GM03348 (cell line): ENCODE data around the gene IL13RA1.
"Not testable (repeated sequence)": the region's sequence is repeated elsewhere in the genome, so short reads cannot be mapped to it uniquely, and the experiment has no call there.

Experiments
- DNase-seq: peaks from one replicate; pipeline ENCODE4 v3.0.0; 2012; ENCODE audit warnings: low spot score

The IL13RA1 gene

DNA sequence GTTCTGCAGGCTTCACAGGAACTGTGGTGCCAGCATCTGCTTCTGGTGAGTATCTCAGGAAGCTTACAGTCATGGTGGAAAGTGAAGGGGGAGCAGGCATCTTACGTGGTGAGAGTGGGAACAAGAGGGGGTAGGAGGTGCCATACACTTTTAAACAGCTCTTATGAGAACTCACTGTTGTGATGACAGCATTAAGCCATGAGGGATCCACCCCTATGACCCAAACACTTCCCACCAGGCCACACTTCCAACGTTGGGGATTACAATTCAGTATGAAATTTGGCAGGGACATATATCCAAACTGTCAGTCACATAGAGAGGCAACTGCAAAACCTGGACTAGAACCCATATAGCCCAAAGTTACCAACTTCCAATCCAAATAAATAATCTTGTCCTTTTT, 53.1 kb downstream of the IL13RA1 start:
- DNase-seq: no peak

DNA sequence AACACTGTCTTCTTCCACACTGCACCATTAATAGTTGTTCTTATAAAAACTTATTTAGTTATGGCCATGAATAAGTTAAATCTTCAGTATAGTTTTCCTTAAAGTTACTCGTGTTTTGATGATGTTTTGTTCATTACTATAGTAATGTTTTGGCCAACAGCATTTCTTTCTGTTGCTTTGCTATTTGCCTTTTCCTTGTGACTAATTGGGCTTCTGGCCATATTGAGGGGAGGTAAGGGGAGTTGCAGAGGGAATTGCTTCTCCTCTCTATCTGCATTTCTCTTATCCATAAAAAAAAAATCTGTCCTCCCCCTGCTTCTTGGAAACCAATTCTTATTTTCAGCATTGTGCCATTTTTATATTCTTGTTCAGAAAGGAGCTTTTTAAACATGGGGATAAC, 53.5 kb downstream of the IL13RA1 start:
- DNase-seq: no peak

DNA sequence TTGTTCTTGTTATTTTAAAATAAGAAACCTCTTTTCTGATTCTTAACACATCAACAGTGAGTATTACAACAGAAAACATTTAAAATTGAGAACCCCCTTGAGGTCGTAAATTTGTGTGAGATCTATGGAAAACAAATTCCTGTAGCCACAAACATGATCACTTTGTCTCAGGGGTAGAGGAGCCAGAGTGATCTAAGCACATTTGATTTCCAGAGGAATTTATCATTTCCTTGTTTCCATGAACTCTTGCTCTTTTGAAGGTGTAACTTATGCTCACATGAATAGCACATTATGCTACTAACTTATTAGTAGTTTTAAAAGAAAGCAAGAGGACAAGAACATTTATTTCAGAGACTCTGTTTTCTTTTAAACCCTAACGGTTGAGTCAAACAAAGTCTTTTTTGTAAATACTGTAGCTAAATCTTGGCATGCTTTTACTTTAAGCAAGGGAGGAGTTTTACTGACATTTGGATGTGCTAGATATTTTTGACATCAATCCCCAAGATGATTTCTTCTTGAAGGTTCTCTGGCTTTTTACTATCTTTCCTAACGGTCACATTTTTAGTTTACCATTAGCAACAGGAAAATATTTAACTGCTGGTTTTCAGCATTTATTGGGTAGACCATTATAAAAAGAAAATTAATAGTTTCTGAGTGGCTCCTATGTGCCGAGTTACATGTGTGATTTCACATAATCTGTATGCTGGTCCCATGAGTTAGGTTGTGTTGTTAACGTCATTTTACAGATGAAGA, 68.3 kb downstream of the IL13RA1 start:
- DNase-seq: peak; percentile 5

DNA sequence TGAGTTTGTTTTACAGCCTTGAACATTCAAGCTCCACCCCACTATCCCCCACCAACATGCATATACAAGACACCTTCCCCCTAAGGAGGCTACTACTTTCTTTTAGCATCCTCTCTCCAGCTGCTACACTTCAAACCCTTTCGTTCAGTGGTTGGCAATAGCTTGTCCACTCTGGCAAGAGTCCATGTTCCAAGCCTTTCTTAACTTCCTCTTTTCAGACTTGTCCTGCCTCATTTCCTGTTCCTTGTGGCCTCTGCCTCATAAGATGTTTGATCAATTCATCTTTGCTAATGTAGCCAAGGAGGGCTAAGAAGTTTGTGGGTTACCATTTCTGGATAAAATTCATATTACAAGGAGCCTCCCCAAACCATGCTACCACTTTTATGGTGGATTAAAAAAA, 75.5 kb downstream of the IL13RA1 start:
- DNase-seq: no peak

DNA sequence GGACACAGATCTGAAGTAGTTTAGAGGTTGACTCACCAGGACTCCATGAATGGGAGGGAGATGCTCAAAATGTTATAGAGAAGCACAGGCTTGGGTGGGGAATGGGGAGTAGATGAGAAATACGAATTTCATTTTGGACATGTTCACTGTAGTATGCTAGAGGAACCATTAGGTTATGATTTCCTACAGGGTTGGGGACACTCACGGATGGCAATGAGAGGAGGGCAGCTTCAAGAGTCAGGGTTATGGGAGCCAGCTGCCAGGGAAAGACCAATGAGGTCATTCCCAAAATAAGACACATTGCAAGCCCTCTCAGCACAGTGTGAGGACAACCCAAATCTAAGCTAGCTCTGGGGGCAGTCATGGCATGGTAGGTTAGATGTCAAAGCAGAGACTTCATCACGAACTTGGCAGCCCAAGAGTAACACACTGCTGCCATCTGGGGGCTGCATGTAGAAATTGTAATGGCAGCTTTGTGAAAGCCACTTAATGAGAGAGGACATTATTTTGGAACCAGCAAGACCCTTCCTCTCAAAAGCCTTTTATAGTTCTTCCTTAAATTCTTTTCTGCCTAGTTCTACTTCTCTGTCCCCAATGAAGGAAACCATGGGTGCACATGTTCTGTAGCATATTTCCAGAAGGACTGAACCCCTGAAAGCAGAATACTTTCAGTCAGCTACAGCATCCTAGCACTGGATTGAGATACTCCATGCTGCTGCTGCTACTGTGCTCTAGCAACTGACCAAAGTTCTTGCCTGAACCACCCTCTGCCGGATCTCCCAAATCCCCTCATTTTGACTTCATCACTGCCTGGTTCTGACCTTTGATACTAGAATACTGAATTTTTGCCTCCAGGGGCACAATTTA, 80.0 kb downstream of the IL13RA1 start:
- DNase-seq: peak; percentile 47

DNA sequence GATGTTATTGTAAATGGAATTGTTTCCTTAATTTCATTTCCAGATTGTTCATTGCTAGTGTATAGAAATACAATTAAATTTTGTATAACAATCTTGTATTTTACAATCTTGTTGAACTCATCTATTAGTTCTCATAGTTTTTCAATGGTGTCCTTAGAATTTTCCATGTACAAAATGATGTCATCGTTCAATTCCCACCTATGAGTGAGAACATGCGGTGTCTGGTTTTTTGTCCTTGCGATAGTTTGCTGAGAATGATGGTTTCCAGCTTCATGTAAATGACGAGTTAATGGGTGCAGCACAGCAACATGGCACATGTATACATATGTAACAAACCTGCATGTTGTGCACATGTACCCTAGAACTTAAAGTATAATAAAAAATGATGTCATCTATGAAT, 89.9 kb downstream of the IL13RA1 start:
- DNase-seq: not testable (repeated sequence)

DNA sequence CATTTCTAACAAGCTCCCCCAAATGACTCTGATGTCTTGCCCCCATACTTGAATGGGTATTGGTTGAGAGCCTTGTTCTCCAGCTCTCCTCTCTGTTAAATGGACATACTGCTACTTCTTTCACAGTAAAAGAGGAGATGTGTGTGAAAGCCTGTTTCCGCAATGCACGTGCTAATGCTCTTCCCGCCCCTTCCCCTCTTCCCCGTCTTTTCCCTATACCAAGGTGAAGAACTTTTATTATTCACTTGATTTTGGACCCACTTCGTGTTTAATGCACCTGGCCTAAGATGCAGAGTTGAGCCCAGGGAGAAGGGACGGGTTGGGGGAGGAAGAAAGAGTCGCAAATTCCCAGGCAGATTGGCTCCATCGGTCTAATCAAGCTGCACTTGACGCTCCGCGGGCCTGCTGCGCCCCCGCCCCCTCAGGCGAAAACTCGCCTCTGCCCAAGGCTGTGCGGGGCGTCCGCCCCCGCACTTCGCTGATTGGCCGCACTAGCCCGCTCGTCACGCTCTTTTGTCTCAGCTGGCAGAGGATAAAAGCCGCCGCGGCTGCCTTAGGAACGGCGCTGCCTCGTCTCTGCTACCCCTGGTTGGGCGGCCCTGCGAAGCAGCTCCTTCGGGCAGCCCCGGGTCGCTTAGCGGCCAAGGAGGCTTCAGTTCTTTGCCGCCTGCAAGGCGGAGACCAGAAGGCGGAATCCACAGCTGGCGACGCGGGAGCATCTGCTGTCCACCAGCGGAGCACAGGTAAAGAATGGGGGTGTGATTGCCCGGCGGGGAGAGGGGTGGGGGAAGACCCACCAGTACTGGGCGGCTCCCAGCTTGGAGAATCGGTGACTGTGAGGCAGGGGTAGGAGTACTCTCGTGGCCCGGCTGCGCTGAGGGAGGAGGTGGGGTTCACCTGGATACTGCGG, 96.1 kb downstream of the IL13RA1 start, which contains the start of gene ZCCHC12:
Gene ZCCHC12, plus strand, starts transcription at position 562 of the 910 bp plus-strand sequence. CDS start 1,421 bp downstream, outside the sequence.
- peak; percentile 47 for DNase-seq

DNA sequence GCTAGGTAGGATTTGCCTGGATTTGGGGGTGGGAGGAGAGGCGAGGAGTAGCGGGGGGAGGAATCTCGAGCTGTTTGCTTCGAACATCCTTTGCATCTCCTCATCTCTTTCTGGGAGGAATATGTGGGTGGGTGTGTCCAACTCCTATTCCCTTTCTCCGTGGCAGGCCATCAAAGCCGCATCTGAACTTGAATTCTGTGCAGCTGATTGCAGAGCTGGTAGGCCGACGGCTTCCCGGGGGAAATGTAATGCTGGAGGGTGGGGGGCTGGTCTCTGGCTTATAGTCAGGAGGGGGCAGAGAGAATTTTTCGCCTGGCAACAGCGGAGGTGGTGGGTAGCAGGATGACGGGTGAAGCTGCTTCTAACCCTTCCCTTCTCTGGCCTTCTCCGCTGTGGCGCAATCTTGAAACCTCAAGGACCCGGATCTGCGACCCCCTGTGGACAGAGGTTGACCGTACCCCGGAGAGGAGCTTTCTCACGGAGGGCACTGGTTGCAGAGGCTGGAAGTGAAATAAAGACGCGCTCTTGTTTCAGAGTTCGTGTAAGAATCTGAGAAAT, 96.8 kb downstream of the IL13RA1 start:
- DNase-seq: no peak

DNA sequence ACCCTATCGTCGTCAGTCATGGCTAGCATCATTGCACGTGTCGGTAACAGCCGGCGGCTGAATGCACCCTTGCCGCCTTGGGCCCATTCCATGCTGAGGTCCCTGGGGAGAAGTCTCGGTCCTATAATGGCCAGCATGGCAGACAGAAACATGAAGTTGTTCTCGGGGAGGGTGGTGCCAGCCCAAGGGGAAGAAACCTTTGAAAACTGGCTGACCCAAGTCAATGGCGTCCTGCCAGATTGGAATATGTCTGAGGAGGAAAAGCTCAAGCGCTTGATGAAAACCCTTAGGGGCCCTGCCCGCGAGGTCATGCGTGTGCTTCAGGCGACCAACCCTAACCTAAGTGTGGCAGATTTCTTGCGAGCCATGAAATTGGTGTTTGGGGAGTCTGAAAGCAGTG, 97.8 kb downstream of the IL13RA1 start:
- DNase-seq: no peak

DNA sequence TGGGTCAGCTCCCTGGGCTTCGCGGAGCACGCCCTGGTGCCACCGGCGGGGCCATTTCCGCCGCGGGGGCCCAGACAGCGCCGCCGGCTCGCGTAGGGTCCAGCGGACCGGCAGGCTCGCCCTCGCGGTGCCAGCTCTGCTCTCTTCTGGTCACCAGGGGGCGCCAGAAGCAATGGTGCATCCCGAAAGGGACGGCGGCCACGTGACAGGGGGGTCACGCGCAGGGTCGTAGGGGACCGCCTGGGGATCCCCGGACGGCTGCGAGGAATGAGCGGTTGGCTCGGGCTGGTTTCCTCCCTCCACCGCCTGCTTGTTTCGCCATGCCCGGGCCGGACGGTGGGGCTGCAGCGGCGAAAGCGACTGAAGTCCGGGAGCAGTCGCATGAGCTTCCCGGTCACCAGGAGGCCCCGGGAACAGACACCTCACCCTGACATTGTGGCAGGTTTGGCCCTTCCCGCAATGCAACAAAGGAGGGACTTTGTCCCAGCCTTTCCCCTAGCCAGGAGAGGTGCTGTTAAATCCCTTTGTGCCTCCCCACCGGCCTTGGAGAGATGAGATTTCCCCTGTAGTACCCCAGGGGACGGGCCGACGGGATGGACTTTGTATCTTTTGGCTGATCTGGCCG, 112.0 kb downstream of the IL13RA1 start:
- DNase-seq: peak; percentile 82
